Uterus (tissue), 4 donors: ENCODE results near the gene SUGP2. TPM values are rescaled to one million over a fixed set of nuclear protein-coding genes. Genes with fewer than 3 reads are reported as not detected.

ENCODE experiments used
- DNase-seq, 2 donors: peaks; one replicate each; pipeline ENCODE4 v3.0.0-alpha.2; 2019 to 2020
- H3K27ac ChIP-seq, 2 donors: fragments of 200-600 bp; sonication (generic); 1 replicate in 1 of 2; 2 replicates in 1 of 2; pipeline ENCODE4 v1.5.1; 2016 to 2018
- H3K27me3 ChIP-seq, 2 donors: fragments of 200-600 bp; sonication (generic); one replicate each; pipeline ENCODE4 v1.5.1; 2018 to 2019; ENCODE audit warnings: control low read depth in 1 of 2
- H3K36me3 ChIP-seq, 2 donors: fragments of 200-600 bp; sonication (generic); one replicate each; pipeline ENCODE4 v1.5.1; 2019; ENCODE audit warnings: control low read depth in 1 of 2
- H3K4me1 ChIP-seq, 2 donors: fragments of 200-600 bp; sonication (generic); one replicate each; pipeline ENCODE4 v1.5.1; 2018 to 2019; ENCODE audit warnings: control low read depth in 1 of 2
- H3K4me3 ChIP-seq, 2 donors: fragments of 200-600 bp; sonication (generic); 1 replicate in 1 of 2; 2 replicates in 1 of 2; pipeline ENCODE4 v1.5.1; 2018 to 2019; ENCODE audit warnings: mild to moderate bottlenecking in 1 of 2
- H3K9me3 ChIP-seq, 2 donors: fragments of 200-600 bp; sonication (generic); one replicate each; pipeline ENCODE4 v1.5.1; 2019; ENCODE audit warnings: control low read depth in 1 of 2
- POLR2A ChIP-seq, 2 donors: fragments of 450-650 bp; IDR thresholded peaks; one replicate each; pipeline ENCODE4 v1.6.1; 2016; ENCODE audit warnings: antibody characterized with exemption in 2 of 2, mild to moderate bottlenecking in 1 of 2, moderate library complexity in 1 of 2
- intact Hi-C: fragments of 100-400 bp; cut with DNase I; formaldehyde crosslinking; loops from one replicate; pipeline ENCODE4 v1.15.1; 2023; ENCODE audit warnings: low total_unique reads
- total RNA-seq, 4 donors: library from RNA; depleted of rRNA in 3 of 4; stranded (reverse); fragments of >200 nt in 3 of 4; gene quantifications; one replicate each; pipeline versions ENCODE4 v1.1.0 to v1.2.4, GENCODE V29; 2014 to 2023
- TF ChIP-seq, protein P1 (sequence below), 4 experiments: fragments of 200-600 bp in 2 of 4; fragments of 450-650 bp in 2 of 4; sonication (generic) in 2 of 4; IDR thresholded peaks; one replicate each; pipeline ENCODE4 v1.5.1; 2016 to 2019; ENCODE audit warnings: antibody characterized with exemption in 4 of 4, mild to moderate bottlenecking in 2 of 4, moderate library complexity in 1 of 4
- donor health status: DM: yes; HTN: yes; CAD: no.

The SUGP2 gene
- total RNA-seq, 4 donors from 2014 or later: 22.5 to 95.8 (median 53.7) TPM

DNA sequence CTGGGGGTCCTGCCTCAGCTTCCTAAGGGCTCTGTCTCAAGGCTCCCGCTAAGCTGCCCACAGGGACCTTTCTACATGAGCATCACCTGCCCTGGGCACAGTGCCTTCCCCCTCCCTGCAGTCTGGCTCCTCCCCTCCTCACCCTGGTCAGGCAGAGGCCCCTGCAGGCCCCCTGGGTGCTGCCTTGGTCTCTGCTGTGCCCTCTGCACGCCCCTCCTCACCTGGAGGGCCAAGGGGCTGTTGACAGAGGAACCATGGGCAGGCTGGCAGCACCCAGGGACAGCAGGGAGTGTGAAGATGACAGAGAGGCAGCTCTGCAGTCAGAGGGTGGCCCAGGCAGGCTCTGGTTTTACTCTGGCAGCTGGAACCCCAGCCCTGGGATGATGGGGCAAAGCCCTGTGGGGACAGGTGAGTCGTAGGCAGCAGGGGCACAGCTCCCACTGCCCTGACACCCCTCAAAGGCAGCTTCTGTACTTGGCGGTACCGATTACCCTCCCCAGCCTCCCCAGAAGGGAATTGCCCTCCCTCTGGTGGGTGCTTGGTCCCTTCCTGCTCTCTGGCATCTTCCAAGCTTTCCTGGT is 43.1 kb downstream of the SUGP2 start:
- Histone ChIP-seq H3K27ac (no peak overlapping the region), H3K4me1 (no peaks in the 10 kb centered on the region), H3K9me3 (no peaks in the 10 kb centered on the region), H3K27me3 (no peaks in the 10 kb centered on the region), H3K36me3 (no peaks in the 10 kb centered on the region), H3K4me3 (no peak overlapping the region)
- no peak for DNase-seq
- TF ChIP-seq POLR2A (IDR thresholded peaks at IDR 0.05): no peak
- TF ChIP-seq, protein P1, sequence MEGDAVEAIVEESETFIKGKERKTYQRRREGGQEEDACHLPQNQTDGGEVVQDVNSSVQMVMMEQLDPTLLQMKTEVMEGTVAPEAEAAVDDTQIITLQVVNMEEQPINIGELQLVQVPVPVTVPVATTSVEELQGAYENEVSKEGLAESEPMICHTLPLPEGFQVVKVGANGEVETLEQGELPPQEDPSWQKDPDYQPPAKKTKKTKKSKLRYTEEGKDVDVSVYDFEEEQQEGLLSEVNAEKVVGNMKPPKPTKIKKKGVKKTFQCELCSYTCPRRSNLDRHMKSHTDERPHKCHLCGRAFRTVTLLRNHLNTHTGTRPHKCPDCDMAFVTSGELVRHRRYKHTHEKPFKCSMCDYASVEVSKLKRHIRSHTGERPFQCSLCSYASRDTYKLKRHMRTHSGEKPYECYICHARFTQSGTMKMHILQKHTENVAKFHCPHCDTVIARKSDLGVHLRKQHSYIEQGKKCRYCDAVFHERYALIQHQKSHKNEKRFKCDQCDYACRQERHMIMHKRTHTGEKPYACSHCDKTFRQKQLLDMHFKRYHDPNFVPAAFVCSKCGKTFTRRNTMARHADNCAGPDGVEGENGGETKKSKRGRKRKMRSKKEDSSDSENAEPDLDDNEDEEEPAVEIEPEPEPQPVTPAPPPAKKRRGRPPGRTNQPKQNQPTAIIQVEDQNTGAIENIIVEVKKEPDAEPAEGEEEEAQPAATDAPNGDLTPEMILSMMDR (IDR thresholded peaks at IDR 0.05): no peak
- intact Hi-C loops: no loop called here

GRCh38 chr19:18989316-18989715 is 44.0 kb downstream of the SUGP2 start:
- TF ChIP-seq, protein P1 (IDR thresholded peaks at IDR 0.05): no peak
- no peak for TF ChIP-seq POLR2A (IDR thresholded peaks at IDR 0.05)
- DNase-seq: no peak
- Histone ChIP-seq H3K9me3 (no peaks in the 10 kb centered on the region), H3K27me3 (no peaks in the 10 kb centered on the region), H3K4me3 (no peak overlapping the region), H3K4me1 (no peaks in the 10 kb centered on the region), H3K27ac (no peak overlapping the region), H3K36me3 (no peaks in the 10 kb centered on the region)
- intact Hi-C loops: no loop called here

DNA sequence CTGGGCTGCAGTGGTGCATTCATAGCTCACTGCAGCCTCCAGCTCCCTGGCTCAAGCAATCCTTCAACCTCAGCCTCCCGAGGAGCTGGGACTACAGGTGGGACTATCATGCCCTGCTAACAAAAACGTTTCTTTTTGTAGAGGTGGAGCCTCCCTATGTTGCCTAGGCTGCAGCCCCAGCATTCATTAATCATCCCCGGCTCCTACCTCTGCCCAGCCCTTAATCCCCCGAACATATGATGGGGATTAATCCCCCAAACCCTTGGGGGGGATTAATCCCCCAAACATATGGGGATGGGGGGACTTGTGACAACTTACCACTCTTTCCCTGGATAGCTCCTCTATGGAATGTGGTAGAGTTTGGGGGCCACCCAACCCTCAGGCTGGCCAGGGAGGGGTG is 45.9 kb downstream of the SUGP2 start:
- Histone ChIP-seq H3K27me3 (no peaks in the 10 kb centered on the region), H3K27ac (no peak overlapping the region), H3K4me1 (no peaks in the 10 kb centered on the region), H3K9me3 (no peaks in the 10 kb centered on the region), H3K36me3 (no peaks in the 10 kb centered on the region), H3K4me3 (no peak overlapping the region)
- TF ChIP-seq, protein P1 (IDR thresholded peaks at IDR 0.05): no peak
- TF ChIP-seq POLR2A (IDR thresholded peaks at IDR 0.05): no peak
- DNase-seq: no peak
- intact Hi-C loops: no loop called here

- no peaks in the 10 kb centered on the region for H3K27me3 ChIP-seq
- no peaks in the 10 kb centered on the region for H3K4me1 ChIP-seq
- no peak overlapping the region for H3K27ac ChIP-seq
- no peaks in the 10 kb centered on the region for H3K36me3 ChIP-seq
- intact Hi-C loops: no loop called here
- no peak for DNase-seq
- TF ChIP-seq, protein P1 (IDR thresholded peaks at IDR 0.05): no peak
- no peak for TF ChIP-seq POLR2A (IDR thresholded peaks at IDR 0.05)
- no peak overlapping the region for H3K4me3 ChIP-seq
- no peaks in the 10 kb centered on the region for H3K9me3 ChIP-seq
Measured at GRCh38 chr19:18985257-18985656, 48.1 kb downstream of the SUGP2 start.

GRCh38 chr19:18984251-18984650 is 49.1 kb downstream of the SUGP2 start:
- no peaks in the 10 kb centered on the region for H3K27me3 ChIP-seq
- intact Hi-C loops: no loop called here
- TF ChIP-seq POLR2A (IDR thresholded peaks at IDR 0.05): no peak
- TF ChIP-seq, protein P1 (IDR thresholded peaks at IDR 0.05): no peak

More at GRCh38 chr19:18984251-18984650, 49.1 kb downstream of the SUGP2 start:
- Histone ChIP-seq H3K36me3 (no peaks in the 10 kb centered on the region), H3K9me3 (no peaks in the 10 kb centered on the region), H3K4me1 (no peaks in the 10 kb centered on the region), H3K4me3 (no peak overlapping the region), H3K27ac (no peak overlapping the region)
- DNase-seq: no peak
